HEK293 (cell line): ENCODE data around the gene HEPHL1.

Experiments
- CTCF ChIA-PET: fragments of 350-600 bp; formaldehyde crosslinking; extraction: SDS; loops from one replicate; lab custom pipeline; 2021; ENCODE audit warnings: antibody characterized with exemption; lab: Yijun Ruan, JAX
- POLR2A ChIA-PET: fragments of 300-600 bp; formaldehyde crosslinking; extraction: SDS; loops from one replicate; lab custom pipeline; 2020; ENCODE audit warnings: antibody characterized with exemption, inconsistent platforms; lab: Yijun Ruan, JAX
- H3K27ac ChIP-seq: fragments of 200-500 bp; sonication (Bioruptor generic); 2 replicates; pipeline ENCODE4 v1.5.1; 2014; ENCODE audit warnings: low read depth, low read length, control low read depth, inconsistent platforms; ENCODE audit errors: extremely low read depth
- H3K36me3 ChIP-seq, 2 experiments: fragments of 200-500 bp in 1 of 2; sonication (Bioruptor generic) in 1 of 2; 1 replicate in 1 of 2; 2 replicates in 1 of 2; pipeline ENCODE4 v1.5.1; 2014 to 2017; ENCODE audit warnings: inconsistent platforms in 2 of 2, low read length in 2 of 2; ENCODE audit not compliant: control insufficient read depth in 2 of 2, insufficient read depth in 1 of 2
- H3K4me1 ChIP-seq: fragments of 200-500 bp; sonication (Bioruptor generic); 2 replicates; pipeline ENCODE4 v1.5.1; 2014; ENCODE audit warnings: mild to moderate bottlenecking, low read length, inconsistent platforms; ENCODE audit not compliant: control insufficient read depth, insufficient read depth
- H3K4me3 ChIP-seq: 2 replicates; pipeline ENCODE4 v1.5.1; 2011; ENCODE audit warnings: low read depth, mild to moderate bottlenecking, control low read depth, low read length, moderate library complexity
- H3K9me3 ChIP-seq: fragments of 200-500 bp; sonication (Bioruptor generic); 2 replicates; pipeline ENCODE4 v1.5.1; 2014; ENCODE audit warnings: low read depth, low read length, inconsistent platforms; ENCODE audit not compliant: control insufficient read depth, insufficient read depth
- KLF9 ChIP-seq: fragments of 450-650 bp; formaldehyde crosslinking; IDR thresholded peaks from 2 replicates; pipeline ENCODE4 v1.5.1; 2016; ENCODE audit warnings: missing biosample characterization, missing genetic modification characterization, low read depth
- PRDM2 ChIP-seq: fragments of 450-650 bp; formaldehyde crosslinking; IDR thresholded peaks from 2 replicates; pipeline ENCODE4 v1.5.1; 2016; ENCODE audit warnings: missing biosample characterization, missing genetic modification characterization, borderline replicate concordance
- PRDM4 ChIP-seq: fragments of 450-650 bp; formaldehyde crosslinking; IDR thresholded peaks from 2 replicates; pipeline ENCODE4 v1.5.1; 2017; ENCODE audit warnings: missing biosample characterization, missing genetic modification characterization
- SP2 ChIP-seq: fragments of 450-650 bp; formaldehyde crosslinking; IDR thresholded peaks from 2 replicates; pipeline ENCODE4 v1.5.1; 2016; ENCODE audit warnings: missing biosample characterization, missing genetic modification characterization
- SP7 ChIP-seq: fragments of 450-650 bp; formaldehyde crosslinking; IDR thresholded peaks from 2 replicates; pipeline ENCODE4 v1.5.1; 2016; ENCODE audit warnings: missing biosample characterization, missing genetic modification characterization
- ZBTB26 ChIP-seq: fragments of 450-650 bp; formaldehyde crosslinking; optimal IDR thresholded peaks from 2 replicates; pipeline ENCODE3; 2016; ENCODE audit warnings: missing biosample characterization, mild to moderate bottlenecking, missing genetic modification characterization
- ZNF140 ChIP-seq: fragments of 450-650 bp; formaldehyde crosslinking; IDR thresholded peaks from 2 replicates; pipeline ENCODE4 v1.5.1; 2016; ENCODE audit warnings: missing biosample characterization, missing genetic modification characterization
- ZNF174 ChIP-seq: fragments of 450-650 bp; formaldehyde crosslinking; IDR thresholded peaks from 2 replicates; pipeline ENCODE4 v1.5.0; 2017; ENCODE audit warnings: missing biosample characterization, mild to moderate bottlenecking, missing genetic modification characterization
- ZNF18 ChIP-seq: fragments of 450-650 bp; formaldehyde crosslinking; IDR thresholded peaks from 2 replicates; pipeline ENCODE4 v1.5.1; 2016; ENCODE audit warnings: missing biosample characterization, missing genetic modification characterization
- ZNF202 ChIP-seq: fragments of 450-650 bp; formaldehyde crosslinking; IDR thresholded peaks from 2 replicates; pipeline ENCODE4 v1.5.1; 2016; ENCODE audit warnings: missing biosample characterization, missing genetic modification characterization, borderline replicate concordance
- ZNF214 ChIP-seq: fragments of 450-650 bp; formaldehyde crosslinking; IDR thresholded peaks from 2 replicates; pipeline ENCODE4 v1.5.1; 2017; ENCODE audit warnings: missing biosample characterization, mild to moderate bottlenecking, missing genetic modification characterization, borderline replicate concordance
- ZNF223 ChIP-seq: fragments of 450-650 bp; formaldehyde crosslinking; IDR thresholded peaks from 2 replicates; pipeline ENCODE4 v1.5.1; 2016; ENCODE audit warnings: missing biosample characterization, missing genetic modification characterization
- ZNF416 ChIP-seq: fragments of 450-650 bp; formaldehyde crosslinking; IDR thresholded peaks from 2 replicates; pipeline ENCODE4 v1.5.1; 2016; ENCODE audit warnings: missing biosample characterization, missing genetic modification characterization
- ZNF530 ChIP-seq: fragments of 450-650 bp; formaldehyde crosslinking; IDR thresholded peaks from 2 replicates; pipeline ENCODE4 v1.5.1; 2016; ENCODE audit warnings: low read depth, missing biosample characterization, missing genetic modification characterization
- ZNF560 ChIP-seq: fragments of 450-650 bp; formaldehyde crosslinking; IDR thresholded peaks from 2 replicates; pipeline ENCODE4 v1.5.1; 2017; ENCODE audit warnings: missing biosample characterization, missing genetic modification characterization, borderline replicate concordance
- ZNF670 ChIP-seq: fragments of 450-650 bp; formaldehyde crosslinking; IDR thresholded peaks from 2 replicates; pipeline ENCODE4 v1.5.1; 2016; ENCODE audit warnings: missing biosample characterization, missing genetic modification characterization, low read depth

The HEPHL1 gene

GRCh38 chr11:94100253-94100652 lies 79.1 kb downstream of the HEPHL1 start:
- CTCF ChIA-PET, result no interaction called here
- H3K9me3 ChIP-seq, result no peaks in the 10 kb centered on the region
- TF ChIP-seq ZNF670 (tag by site-specific recombination) (no peak), ZBTB26 (no peak), ZNF18 (tag by site-specific recombination) (no peak), ZNF202 (tag by site-specific recombination) (no peak), ZNF416 (no peak), ZNF223 (no peak), ZNF214 (tag by site-specific recombination) (no peak), ZNF560 (tag by site-specific recombination) (no peak), PRDM4 (no peak), ZNF530 (no peak), SP7 (tag by site-specific recombination) (no peak), SP2 (tag by site-specific recombination) (no peak), PRDM2 (no peak), ZNF174 (no peak), KLF9 (tag by site-specific recombination) (no peak), ZNF140 (tag by site-specific recombination) (no peak)

More at GRCh38 chr11:94100253-94100652, 79.1 kb downstream of the HEPHL1 start:
- H3K4me3 ChIP-seq, result no peak overlapping the region
- H3K36me3 ChIP-seq, result no peaks in the 10 kb centered on the region
- POLR2A ChIA-PET, result no interaction called here
- H3K27ac ChIP-seq, result no peak overlapping the region
- no peaks in the 10 kb centered on the region for H3K4me1 ChIP-seq
